ENCODE measurements around the gene ELAC2.

Gene ELAC2

DNA sequence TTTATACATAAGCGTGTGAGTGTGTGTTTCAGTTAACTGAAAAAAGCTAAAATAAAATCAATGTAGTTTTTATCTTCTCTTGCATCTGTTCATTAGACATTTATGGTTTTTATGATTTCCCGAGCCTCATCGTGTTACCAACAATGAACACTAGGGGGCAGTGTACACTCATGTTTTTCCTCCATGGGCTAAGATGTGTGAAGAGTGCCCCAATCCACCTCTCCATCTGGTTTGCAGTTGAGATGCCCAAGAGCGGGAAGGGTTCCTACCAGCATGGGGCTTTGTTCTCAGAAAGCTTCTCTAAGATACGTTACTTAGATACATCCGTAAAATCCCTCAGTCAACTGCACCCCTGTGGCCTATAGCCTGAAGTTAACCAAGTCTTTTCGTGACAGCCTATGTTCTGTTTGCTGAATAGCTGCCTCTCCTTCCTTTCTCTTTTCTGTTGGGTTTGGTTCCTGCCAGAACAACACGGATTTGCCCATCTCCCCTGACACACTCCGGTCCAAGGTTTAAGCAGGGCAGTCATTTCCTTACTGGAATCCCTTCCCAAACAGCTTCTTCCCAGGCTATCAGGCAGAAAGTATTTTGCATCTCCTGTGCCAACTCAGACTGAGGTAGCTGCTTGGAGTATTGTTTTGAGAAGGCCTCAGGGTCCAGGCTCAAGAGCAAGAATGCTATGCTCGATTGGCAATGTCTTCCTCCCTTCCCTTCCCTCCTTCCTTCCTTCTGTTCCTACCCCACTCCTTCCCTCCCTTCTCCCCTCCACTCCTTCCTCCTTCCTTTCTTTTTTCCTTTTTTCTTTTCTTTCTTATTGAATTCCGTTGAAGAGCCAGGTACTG lies 12.9 kb upstream of the ELAC2 start:
- POLR2A ChIA-PET = interaction anchor here (1.1 kb wide), 1 partner anchor 12 kb away, joined by 4 read pairs; no protein-coding TSS in a partner anchor
- H3K4me3 ChIP-seq (ENCODE audit: low read depth, low read length) = no peak overlapping the region
- no peak for DNase-seq (ENCODE audit: low read depth, low spot score)
- CTCF ChIA-PET = interaction anchor here (0.6 to 8.4 kb wide), 76 partner anchors 10 to 1902 kb away, joined by 3 to 169 read pairs (median 4); partner anchors contain the start of genes ELAC2 and HS3ST3B1
- TF ChIP-seq, protein P1, sequence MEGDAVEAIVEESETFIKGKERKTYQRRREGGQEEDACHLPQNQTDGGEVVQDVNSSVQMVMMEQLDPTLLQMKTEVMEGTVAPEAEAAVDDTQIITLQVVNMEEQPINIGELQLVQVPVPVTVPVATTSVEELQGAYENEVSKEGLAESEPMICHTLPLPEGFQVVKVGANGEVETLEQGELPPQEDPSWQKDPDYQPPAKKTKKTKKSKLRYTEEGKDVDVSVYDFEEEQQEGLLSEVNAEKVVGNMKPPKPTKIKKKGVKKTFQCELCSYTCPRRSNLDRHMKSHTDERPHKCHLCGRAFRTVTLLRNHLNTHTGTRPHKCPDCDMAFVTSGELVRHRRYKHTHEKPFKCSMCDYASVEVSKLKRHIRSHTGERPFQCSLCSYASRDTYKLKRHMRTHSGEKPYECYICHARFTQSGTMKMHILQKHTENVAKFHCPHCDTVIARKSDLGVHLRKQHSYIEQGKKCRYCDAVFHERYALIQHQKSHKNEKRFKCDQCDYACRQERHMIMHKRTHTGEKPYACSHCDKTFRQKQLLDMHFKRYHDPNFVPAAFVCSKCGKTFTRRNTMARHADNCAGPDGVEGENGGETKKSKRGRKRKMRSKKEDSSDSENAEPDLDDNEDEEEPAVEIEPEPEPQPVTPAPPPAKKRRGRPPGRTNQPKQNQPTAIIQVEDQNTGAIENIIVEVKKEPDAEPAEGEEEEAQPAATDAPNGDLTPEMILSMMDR (IDR thresholded peaks at IDR 0.05; ENCODE audit: insufficient read depth, low read length, missing control alignments) = peak; percentile 62

DNA sequence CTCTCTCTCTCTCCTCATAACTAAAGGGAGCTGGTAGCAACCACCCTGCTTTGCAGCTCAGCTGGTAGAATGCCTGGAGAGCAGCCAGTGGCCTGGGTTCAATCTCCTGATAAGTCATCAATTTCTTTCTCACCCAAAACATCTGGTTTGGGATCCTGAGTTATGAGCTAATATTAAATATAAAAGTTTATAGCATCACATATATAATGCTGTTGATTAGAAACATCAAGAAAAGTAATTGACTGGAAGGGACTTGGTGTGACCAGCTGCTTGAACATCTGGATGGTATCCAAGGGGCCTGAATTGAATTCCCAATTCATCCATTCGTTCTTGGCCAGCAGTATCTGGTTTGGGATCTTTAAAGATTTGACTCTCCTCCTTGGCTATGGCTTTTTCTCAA lies 12.2 kb upstream of the ELAC2 start:
- no peak for DNase-seq (ENCODE audit: low read depth, low spot score)
- ChIA-PET CTCF (interaction anchor here (0.7 to 8.4 kb wide), 67 partner anchors 10 to 1902 kb away, joined by 3 to 169 read pairs (median 4); partner anchors contain the start of genes ELAC2 and HS3ST3B1), POLR2A (no interaction called here)
- TF ChIP-seq, protein P1 (IDR thresholded peaks at IDR 0.05; ENCODE audit: insufficient read depth, low read length, missing control alignments) = no peak
- H3K4me3 ChIP-seq (ENCODE audit: low read depth, low read length) = no peak overlapping the region

DNA sequence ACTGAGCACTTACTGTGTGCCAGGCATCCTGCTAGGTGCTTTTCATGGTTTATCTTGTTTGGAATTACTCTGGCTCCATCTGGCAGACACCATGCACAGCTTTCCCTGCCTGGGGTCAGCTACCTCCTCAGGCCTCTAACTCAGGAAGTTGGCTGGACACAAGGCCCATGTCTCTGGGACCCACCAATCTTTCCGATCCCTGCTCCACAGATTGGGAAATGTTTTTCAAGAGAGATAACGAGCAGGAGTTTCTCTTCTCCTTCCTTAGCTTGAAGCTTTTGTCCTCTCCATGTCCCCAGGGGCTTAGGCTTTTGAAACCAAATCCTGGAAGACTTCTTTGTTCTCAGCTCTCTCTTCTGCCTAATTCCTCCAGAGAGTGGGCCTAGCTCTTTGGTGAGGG lies 11.5 kb upstream of the ELAC2 start:
- no peak for DNase-seq (ENCODE audit: low read depth, low spot score)
- CTCF ChIA-PET = interaction anchor here (0.8 to 8.4 kb wide), 28 partner anchors 9 to 1897 kb away, joined by 3 to 169 read pairs (median 4); partner anchors contain the start of genes ELAC2 and HS3ST3B1
- TF ChIP-seq, protein P1 (IDR thresholded peaks at IDR 0.05; ENCODE audit: insufficient read depth, low read length, missing control alignments) = no peak
- no peak overlapping the region for H3K4me3 ChIP-seq (ENCODE audit: low read depth, low read length)
- POLR2A ChIA-PET = no interaction called here

DNA sequence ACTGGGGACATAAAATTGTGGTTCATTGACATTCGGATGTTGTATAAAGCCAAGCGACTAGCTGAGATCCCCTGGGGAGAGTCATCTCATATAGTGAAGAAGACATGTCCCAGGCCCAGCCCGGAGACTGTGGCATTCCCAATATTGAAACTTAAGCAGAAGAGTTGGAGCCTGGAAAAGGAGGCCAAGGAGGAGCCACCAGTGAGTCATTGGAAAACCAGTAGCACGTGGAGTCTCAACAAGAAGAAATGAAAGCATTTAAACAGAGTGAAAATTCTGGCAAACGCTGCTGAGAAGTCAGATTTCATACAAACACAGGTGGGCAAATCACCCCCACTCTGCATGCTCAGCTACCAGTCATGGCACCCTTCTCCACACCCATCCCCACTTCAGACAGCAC lies 9.4 kb upstream of the ELAC2 start:
- DNase-seq (ENCODE audit: low read depth, low spot score) = no peak
- TF ChIP-seq, protein P1 (IDR thresholded peaks at IDR 0.05; ENCODE audit: insufficient read depth, low read length, missing control alignments) = no peak
- ChIA-PET POLR2A (no interaction called here), CTCF (interaction anchor here (2.6 to 8.4 kb wide), 3 partner anchors 7 to 310 kb away, joined by 8 to 169 read pairs (median 127); partner anchors contain the start of gene ELAC2)
- H3K4me3 ChIP-seq (ENCODE audit: low read depth, low read length) = no peak overlapping the region

DNA sequence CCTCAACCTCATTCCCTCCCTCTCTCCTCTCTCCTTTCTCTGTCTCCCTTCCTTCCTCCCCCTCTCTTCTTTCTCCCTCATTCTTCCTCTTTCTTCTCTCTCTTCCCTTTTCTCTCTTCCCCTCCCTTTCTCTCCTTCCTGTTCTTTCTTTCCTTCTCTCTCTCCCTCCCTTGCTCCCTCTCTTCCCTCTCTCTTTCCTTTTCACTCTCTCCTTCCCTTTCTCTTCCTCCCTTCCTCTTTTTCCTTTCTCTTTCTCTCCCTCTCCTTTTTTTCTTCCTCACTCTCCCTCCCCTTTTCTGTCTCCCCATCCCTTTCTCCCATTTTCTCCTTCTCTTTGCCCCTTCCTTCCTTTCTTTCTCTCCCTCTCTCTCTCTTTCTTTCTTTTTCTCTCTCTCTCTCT lies 7.9 kb upstream of the ELAC2 start:
- DNase-seq (ENCODE audit: low read depth, low spot score) = no peak
- CTCF ChIA-PET = no interaction called here
- H3K4me3 ChIP-seq (ENCODE audit: low read depth, low read length) = no peak overlapping the region
- POLR2A ChIA-PET = no interaction called here
- TF ChIP-seq, protein P1 (IDR thresholded peaks at IDR 0.05; ENCODE audit: insufficient read depth, low read length, missing control alignments) = no peak

DNA sequence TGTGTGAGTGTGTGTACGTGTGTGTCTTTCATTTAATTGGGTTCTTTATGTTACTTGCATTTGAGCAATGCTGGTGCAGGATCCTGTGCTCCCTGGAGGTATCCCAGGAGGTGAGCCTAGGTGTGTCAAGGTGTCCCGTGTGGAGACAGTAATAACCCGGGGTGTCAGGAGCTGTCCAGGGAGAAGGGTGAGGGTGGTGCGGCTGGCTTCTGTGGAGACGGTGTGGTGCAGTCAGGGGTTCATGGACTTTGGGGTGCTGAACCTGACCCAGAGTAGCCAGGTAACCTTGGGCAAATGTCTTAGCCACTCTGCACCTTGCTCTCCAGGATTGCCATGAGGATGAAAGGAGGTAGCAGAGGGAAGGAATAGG lies 7.4 kb upstream of the ELAC2 start:
- ChIA-PET CTCF (interaction anchor here (0.6 to 2.0 kb wide), 4 partner anchors 10 to 1440 kb away, joined by 3 to 7 read pairs (median 4); no protein-coding TSS in a partner anchor), POLR2A (no interaction called here)
- DNase-seq (ENCODE audit: low read depth, low spot score) = no peak
- TF ChIP-seq, protein P1 (IDR thresholded peaks at IDR 0.05; ENCODE audit: insufficient read depth, low read length, missing control alignments) = no peak
- no peak overlapping the region for H3K4me3 ChIP-seq (ENCODE audit: low read depth, low read length)

Data from AG04449 (cell line).